ENCODE data around the gene RPS16. TPM values are rescaled to one million over a fixed set of nuclear protein-coding genes. Genes with fewer than 3 reads are reported as not detected.

The RPS16 gene
- total and polyA plus RNA-seq, 9 of the 15 experiments (the other 6 are each of a cell fraction or from before 2014, with no cell fraction given), result 82.6 to 3,671 (median 2,204) TPM

- TF ChIP-seq PHF8 (IDR thresholded peaks at IDR 0.05; ENCODE audit: borderline replicate concordance, low read length) (peak; percentile 89; the same call in 1 of the 2 replicates), ELF2 (CRISPR knock-in tag; IDR thresholded peaks at IDR 0.05) (peak; percentile 65; the same call in 1 of the 2 replicates), TRIM28 (IDR thresholded peaks at IDR 0.05) (no peak), CBX8 (IDR thresholded peaks at IDR 0.05; ENCODE audit: borderline replicate concordance, extremely low read depth, low read depth, low read length, poor library complexity, severe bottlenecking) (no peak), HNRNPK (IDR thresholded peaks at IDR 0.05; ENCODE audit: low read depth, low read length, poor library complexity, severe bottlenecking) (no peak), NR2C2 (CRISPR knock-in tag; IDR thresholded peaks at IDR 0.05) (0 out of 2 replicates have a peak, but pooled peaks have one; percentile 52), NR2C2 (tag; IDR thresholded peaks at IDR 0.05) (peak; percentile 53; the same call in 1 of the 2 replicates), ZBTB2 (IDR thresholded peaks at IDR 0.05) (no peak; the same call in 1 of the 2 replicates), PREB (CRISPR knock-in tag; IDR thresholded peaks at IDR 0.05) (peak; percentile 55; the same call in 1 of the 2 replicates), ZBED1 (IDR thresholded peaks at IDR 0.05) (peak; percentile 45; the same call in 1 of the 2 replicates), RCOR1 (IDR thresholded peaks at IDR 0.05; ENCODE audit: borderline replicate concordance in 1 of 2, low read depth in 2 of 2, low read length in 2 of 2) (no peak), ZBTB33 (CRISPR knock-in tag; IDR thresholded peaks at IDR 0.05) (no peak; the same call in 1 of the 2 replicates), GABPB2 (CRISPR knock-in tag; conservative IDR thresholded peaks at IDR 0.05) (no peak), GTF3C2 (IDR thresholded peaks at IDR 0.05; ENCODE audit: borderline replicate concordance, extremely low read depth, insufficient read length) (no peak), CCNT2 (IDR thresholded peaks at IDR 0.05; ENCODE audit: borderline replicate concordance, extremely low read depth, insufficient read length, low read depth, low read length) (peak; percentile 66), THRB (CRISPR knock-in tag; conservative IDR thresholded peaks at IDR 0.05) (peak; percentile 21; the same call in 1 of the 2 replicates), PRMT5 (CRISPR knock-in tag; IDR thresholded peaks at IDR 0.05) (no peak)
These were observed 28.9 kb downstream of the RPS16 start, which contains the start of gene ZFP36 (continued) for GRCh38 chr19:39406656-39407409.

Data from K562 (cell line).